ENCODE measurements around the gene KCNQ2.

The KCNQ2 gene

GRCh38 chr20:63465380-63466249 is 6.8 kb downstream of the KCNQ2 start:
- no CpG with 5 or more reads among the region's 56 CpGs for WGBS, 2 donors (ENCODE audit: extremely low coverage in 2 of 2, insufficient read length in 2 of 2, insufficient replicate concordance in 1 of 2)
- no peaks in the 10 kb centered on the region for H3K27me3 ChIP-seq (ENCODE audit: control insufficient read depth in 3 of 3, insufficient read depth in 3 of 3, low read depth in 1 of 3, low read length in 3 of 3)
- no peak overlapping the region for H2BK15ac ChIP-seq (ENCODE audit: low read length)
- H2BK12ac ChIP-seq (ENCODE audit: low read length), result peak overlapping the region; percentile 46
- H2BK120ac ChIP-seq (ENCODE audit: low read depth, low read length), result no peak overlapping the region
- H3K4me1 ChIP-seq (ENCODE audit: control insufficient read depth in 2 of 2, insufficient read depth in 1 of 2, low read depth in 1 of 2, low read length in 2 of 2), result peaks cover 11 to 49% of the 10 kb centered on the region in 2 donors
- H3K23ac ChIP-seq (ENCODE audit: low read depth, low read length, poor library complexity), result peak overlapping the region; percentile 1
- peaks cover 0 to 2% of the 10 kb centered on the region in 2 donors for H3K9me3 ChIP-seq (replicated peaks in 1 of 2; ENCODE audit: control insufficient read depth in 2 of 2, insufficient read depth in 1 of 2, low read depth in 1 of 2, low read length in 2 of 2)
- no peak overlapping the region for H3K18ac ChIP-seq (ENCODE audit: low read length)
- no peak overlapping the region for H4K8ac ChIP-seq (ENCODE audit: low read depth, low read length)
- no peak overlapping the region for H3K4me2 ChIP-seq (ENCODE audit: insufficient read depth, low read length, poor library complexity, severe bottlenecking)
- H3K4me3 ChIP-seq (ENCODE audit: low read length in 2 of 2), result no peak overlapping the region
- no peak overlapping the region for H3K4ac ChIP-seq (ENCODE audit: low read length)
- peak overlapping the region; percentile 88 for H2BK5ac ChIP-seq (ENCODE audit: low read length)
- no peak overlapping the region for H3K14ac ChIP-seq (ENCODE audit: low read length)
- peaks cover 36% of the 10 kb centered on the region for H3K79me1 ChIP-seq (ENCODE audit: low read depth, low read length)
- H3K9ac ChIP-seq (ENCODE audit: low read depth, low read length, poor library complexity), result no peak overlapping the region
- peak overlapping the region; percentile 43 for H2AK5ac ChIP-seq (ENCODE audit: low read depth, low read length)
- H4K91ac ChIP-seq (ENCODE audit: low read depth, low read length, poor library complexity), result no peak overlapping the region
- H3K36me3 ChIP-seq (replicated peaks in 1 of 2; ENCODE audit: control insufficient read depth in 2 of 2, insufficient read depth in 2 of 2, low read length in 2 of 2), result peaks cover 1 to 55% of the 10 kb centered on the region in 2 donors
- H3K27ac ChIP-seq (replicated peaks; ENCODE audit: low read length), result no peak overlapping the region
- no peak for DNase-seq (ENCODE audit: low spot score)
- H2AFZ ChIP-seq (ENCODE audit: low read length), result no peak overlapping the region

DNA sequence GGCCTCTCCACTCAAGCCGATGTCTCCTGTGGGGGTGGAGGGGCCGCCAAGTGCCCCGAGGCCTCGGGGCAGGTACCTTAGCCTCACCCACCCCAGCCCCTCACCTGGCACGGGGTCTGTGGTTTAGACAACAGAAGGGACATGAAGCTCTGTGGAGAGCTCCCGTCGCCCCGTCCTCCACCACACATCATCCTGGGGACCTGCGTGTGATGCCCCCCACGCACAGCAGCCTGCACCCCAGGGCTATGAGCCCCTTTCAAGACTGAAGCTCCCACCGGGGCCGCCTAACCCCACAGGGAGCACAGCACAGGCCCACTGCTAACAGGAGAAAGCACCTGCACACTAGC is 8.2 kb downstream of the KCNQ2 start:
- H3K36me3 ChIP-seq (replicated peaks in 1 of 2; ENCODE audit: control insufficient read depth in 2 of 2, insufficient read depth in 2 of 2, low read length in 2 of 2), result peaks cover 1 to 55% of the 10 kb centered on the region in 2 donors
- H2AK5ac ChIP-seq (ENCODE audit: low read depth, low read length), result peak overlapping the region; percentile 46
- no peaks in the 10 kb centered on the region for H3K27me3 ChIP-seq (ENCODE audit: control insufficient read depth in 3 of 3, insufficient read depth in 3 of 3, low read depth in 1 of 3, low read length in 3 of 3)
- no peak overlapping the region for H3K4me2 ChIP-seq (ENCODE audit: insufficient read depth, low read length, poor library complexity, severe bottlenecking)
- no peak overlapping the region for H2BK120ac ChIP-seq (ENCODE audit: low read depth, low read length)
- H3K18ac ChIP-seq (ENCODE audit: low read length), result peak overlapping the region; percentile 64
- no peak overlapping the region for H2BK15ac ChIP-seq (ENCODE audit: low read length)
- peak overlapping the region; percentile 56 for H3K14ac ChIP-seq (ENCODE audit: low read length)
- WGBS, 2 donors (ENCODE audit: extremely low coverage in 2 of 2, insufficient read length in 2 of 2, insufficient replicate concordance in 1 of 2), result no CpG with 5 or more reads among the region's 12 CpGs
- no peak overlapping the region for H4K91ac ChIP-seq (ENCODE audit: low read depth, low read length, poor library complexity)
- no peak for DNase-seq (ENCODE audit: low spot score)
- H3K4me1 ChIP-seq (ENCODE audit: control insufficient read depth in 2 of 2, insufficient read depth in 1 of 2, low read depth in 1 of 2, low read length in 2 of 2), result peaks cover 6 to 36% of the 10 kb centered on the region in 2 donors
- peaks cover 0 to 2% of the 10 kb centered on the region in 2 donors for H3K9me3 ChIP-seq (replicated peaks in 1 of 2; ENCODE audit: control insufficient read depth in 2 of 2, insufficient read depth in 1 of 2, low read depth in 1 of 2, low read length in 2 of 2)
- H4K8ac ChIP-seq (ENCODE audit: low read depth, low read length), result no peak overlapping the region
- peaks cover 37% of the 10 kb centered on the region for H3K79me1 ChIP-seq (ENCODE audit: low read depth, low read length)
- no peak overlapping the region for H3K27ac ChIP-seq (replicated peaks; ENCODE audit: low read length)
- H3K4me3 ChIP-seq (ENCODE audit: low read length in 2 of 2), result no peak overlapping the region
- H3K4ac ChIP-seq (ENCODE audit: low read length), result no peak overlapping the region
- H2BK5ac ChIP-seq (ENCODE audit: low read length), result peak overlapping the region; percentile 22
- H3K23ac ChIP-seq (ENCODE audit: low read depth, low read length, poor library complexity), result no peak overlapping the region
- H2AFZ ChIP-seq (ENCODE audit: low read length), result no peak overlapping the region
- H3K9ac ChIP-seq (ENCODE audit: low read depth, low read length, poor library complexity), result peak overlapping the region; percentile 12
- H2BK12ac ChIP-seq (ENCODE audit: low read length), result no peak overlapping the region

DNA sequence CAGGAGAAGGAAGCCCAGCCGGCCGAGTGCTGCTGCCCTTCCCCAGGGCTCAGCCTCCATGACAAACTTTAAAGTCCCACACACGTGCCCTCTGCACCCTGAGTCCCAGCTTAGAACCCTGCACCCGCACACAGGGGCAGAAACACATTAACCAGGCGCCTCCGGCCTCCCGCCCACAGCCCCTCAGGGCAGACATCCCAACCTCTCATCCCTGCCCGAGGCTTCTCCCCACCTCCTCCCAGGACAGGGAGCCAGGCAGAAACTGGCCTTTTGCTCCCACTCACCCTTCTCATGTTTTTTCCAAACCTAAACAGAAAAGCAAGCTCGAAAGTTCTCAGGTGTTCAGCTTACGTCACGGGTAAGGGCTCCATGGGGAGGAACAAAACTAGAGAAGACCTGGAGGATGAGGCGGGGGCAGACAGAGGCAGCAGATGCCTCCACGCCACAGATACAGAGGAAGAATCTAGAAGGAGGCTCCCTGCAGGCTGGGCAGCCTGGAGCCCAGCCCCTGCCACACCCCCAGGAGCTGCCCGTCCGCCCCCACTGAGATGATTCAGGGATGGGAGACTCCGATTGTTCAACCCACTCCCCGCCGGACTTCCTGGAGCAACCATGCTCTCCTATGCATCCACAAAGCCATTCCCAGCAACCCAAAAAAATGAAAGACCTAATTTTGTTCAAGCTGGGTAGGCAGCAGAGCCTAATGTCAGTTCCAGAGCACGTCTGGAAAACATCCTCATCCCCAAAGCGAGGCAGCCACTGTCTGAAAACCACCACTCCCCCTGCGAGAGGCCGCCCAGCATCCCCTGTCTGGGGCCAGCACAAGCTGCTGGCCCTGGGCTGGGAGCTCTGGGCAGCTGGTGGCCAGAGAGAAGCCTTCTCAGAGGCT is 8.8 kb downstream of the KCNQ2 start:
- Histone ChIP-seq H2BK5ac (ENCODE audit: low read length) (peak overlapping the region; percentile 39), H3K27ac (replicated peaks; ENCODE audit: low read length) (no peak overlapping the region), H3K18ac (ENCODE audit: low read length) (peak overlapping the region; percentile 64), H3K4me1 (ENCODE audit: control insufficient read depth in 2 of 2, insufficient read depth in 1 of 2, low read depth in 1 of 2, low read length in 2 of 2) (peaks cover 6 to 33% of the 10 kb centered on the region in 2 donors), H3K9ac (ENCODE audit: low read depth, low read length, poor library complexity) (no peak overlapping the region), H4K91ac (ENCODE audit: low read depth, low read length, poor library complexity) (no peak overlapping the region), H3K4ac (ENCODE audit: low read length) (no peak overlapping the region), H2BK12ac (ENCODE audit: low read length) (no peak overlapping the region), H3K23ac (ENCODE audit: low read depth, low read length, poor library complexity) (no peak overlapping the region), H3K27me3 (ENCODE audit: control insufficient read depth in 3 of 3, insufficient read depth in 3 of 3, low read depth in 1 of 3, low read length in 3 of 3) (no peaks in the 10 kb centered on the region), H4K8ac (ENCODE audit: low read depth, low read length) (no peak overlapping the region), H3K4me2 (ENCODE audit: insufficient read depth, low read length, poor library complexity, severe bottlenecking) (no peak overlapping the region), H2AFZ (ENCODE audit: low read length) (no peak overlapping the region), H3K14ac (ENCODE audit: low read length) (peak overlapping the region; percentile 47), H2BK120ac (ENCODE audit: low read depth, low read length) (no peak overlapping the region), H3K79me1 (ENCODE audit: low read depth, low read length) (peaks cover 42% of the 10 kb centered on the region), H2AK5ac (ENCODE audit: low read depth, low read length) (peak overlapping the region; percentile 52), H2BK15ac (ENCODE audit: low read length) (no peak overlapping the region), H3K36me3 (replicated peaks in 1 of 2; ENCODE audit: control insufficient read depth in 2 of 2, insufficient read depth in 2 of 2, low read length in 2 of 2) (peaks cover 1 to 58% of the 10 kb centered on the region in 2 donors), H3K9me3 (replicated peaks in 1 of 2; ENCODE audit: control insufficient read depth in 2 of 2, insufficient read depth in 1 of 2, low read depth in 1 of 2, low read length in 2 of 2) (peaks cover 0 to 2% of the 10 kb centered on the region in 2 donors), H3K4me3 (ENCODE audit: low read length in 2 of 2) (no peak overlapping the region)
- DNase-seq (ENCODE audit: low spot score), result no peak
- WGBS, 2 donors (ENCODE audit: extremely low coverage in 2 of 2, insufficient read length in 2 of 2, insufficient replicate concordance in 1 of 2), result no CpG with 5 or more reads among the region's 22 CpGs

DNA sequence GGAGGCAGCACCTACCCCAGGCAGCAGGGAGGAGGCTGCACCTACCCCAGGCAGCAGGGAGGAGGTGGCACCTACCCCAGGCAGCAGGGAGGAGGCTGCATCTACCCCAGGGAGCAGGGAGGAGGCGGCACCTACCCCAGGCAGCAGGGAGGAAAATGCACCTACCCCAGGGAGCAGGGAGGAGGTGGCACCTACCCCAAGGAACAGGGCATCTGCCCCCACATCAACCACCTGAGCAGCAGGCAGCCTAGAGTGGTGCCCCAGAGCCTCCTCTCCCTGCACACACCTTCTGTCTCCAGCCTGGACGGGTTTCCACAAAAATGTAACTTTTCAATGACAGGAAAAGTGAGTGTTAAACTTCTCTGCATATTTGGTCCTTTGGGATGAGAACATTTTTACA is 10.2 kb downstream of the KCNQ2 start:
- no peak overlapping the region for H2BK5ac ChIP-seq (ENCODE audit: low read length)
- H3K9me3 ChIP-seq (replicated peaks in 1 of 2; ENCODE audit: control insufficient read depth in 2 of 2, insufficient read depth in 1 of 2, low read depth in 1 of 2, low read length in 2 of 2), result peaks cover 0 to under 1% of the 10 kb centered on the region in 2 donors
- no peak overlapping the region for H2BK12ac ChIP-seq (ENCODE audit: low read length)
- H2BK120ac ChIP-seq (ENCODE audit: low read depth, low read length), result no peak overlapping the region
- H2AFZ ChIP-seq (ENCODE audit: low read length), result no peak overlapping the region
- H3K4me2 ChIP-seq (ENCODE audit: insufficient read depth, low read length, poor library complexity, severe bottlenecking), result no peak overlapping the region
- H3K79me1 ChIP-seq (ENCODE audit: low read depth, low read length), result peaks cover 41% of the 10 kb centered on the region
- H3K9ac ChIP-seq (ENCODE audit: low read depth, low read length, poor library complexity), result no peak overlapping the region
- no peak overlapping the region for H3K27ac ChIP-seq (replicated peaks; ENCODE audit: low read length)
- peaks cover 1 to 54% of the 10 kb centered on the region in 2 donors for H3K36me3 ChIP-seq (replicated peaks in 1 of 2; ENCODE audit: control insufficient read depth in 2 of 2, insufficient read depth in 2 of 2, low read length in 2 of 2)
- H4K91ac ChIP-seq (ENCODE audit: low read depth, low read length, poor library complexity), result no peak overlapping the region
- no peak overlapping the region for H3K14ac ChIP-seq (ENCODE audit: low read length)
- no peak overlapping the region for H3K18ac ChIP-seq (ENCODE audit: low read length)
- no peaks in the 10 kb centered on the region for H3K27me3 ChIP-seq (ENCODE audit: control insufficient read depth in 3 of 3, insufficient read depth in 3 of 3, low read depth in 1 of 3, low read length in 3 of 3)
- peak overlapping the region; percentile 35 for H3K23ac ChIP-seq (ENCODE audit: low read depth, low read length, poor library complexity)
- no peak for DNase-seq (ENCODE audit: low spot score)
- no CpG with 5 or more reads among the region's 2 CpGs for WGBS, 2 donors (ENCODE audit: extremely low coverage in 2 of 2, insufficient read length in 2 of 2, insufficient replicate concordance in 1 of 2)
- H2AK5ac ChIP-seq (ENCODE audit: low read depth, low read length), result no peak overlapping the region
- no peak overlapping the region for H3K4ac ChIP-seq (ENCODE audit: low read length)
- no peak overlapping the region for H2BK15ac ChIP-seq (ENCODE audit: low read length)
- H3K4me3 ChIP-seq (ENCODE audit: low read length in 2 of 2), result no peak overlapping the region
- no peak overlapping the region for H4K8ac ChIP-seq (ENCODE audit: low read depth, low read length)
- peaks cover 6 to 33% of the 10 kb centered on the region in 2 donors for H3K4me1 ChIP-seq (ENCODE audit: control insufficient read depth in 2 of 2, insufficient read depth in 1 of 2, low read depth in 1 of 2, low read length in 2 of 2)

Data from neuronal stem cell (in vitro differentiated cells).